NCI-H82 treated with DMSO at 0.1 percent for 48 hours (cell line): ENCODE measurements around the gene CNTNAP2.

Experiments used
- DNase-seq: peaks from one replicate; lab custom pipeline; 2025; ENCODE audit not compliant: unreplicated experiment; lab: John Stamatoyannopoulos, UW

The CNTNAP2 gene

DNA sequence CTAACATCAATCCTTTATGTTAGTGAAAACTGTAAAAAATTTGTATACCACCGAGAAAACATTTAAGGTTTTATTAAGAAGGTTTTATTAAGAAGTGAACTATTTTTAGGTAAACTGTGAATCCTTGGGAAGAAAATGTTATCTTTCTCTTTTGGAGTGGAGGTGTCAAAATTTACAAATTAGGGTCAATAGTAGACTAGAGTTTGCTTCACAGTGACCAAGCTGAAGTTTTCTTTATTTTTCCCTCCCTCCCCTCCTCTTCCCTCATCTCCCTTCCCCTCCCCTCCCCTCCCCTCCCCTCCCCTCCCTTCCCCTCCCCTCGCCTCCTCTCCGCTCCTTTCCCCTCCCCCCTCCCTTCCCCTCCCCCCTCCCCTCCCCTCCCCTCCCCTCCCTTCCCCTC is 168.8 kb downstream of the CNTNAP2 start:
- DNase-seq, result no peak

DNA sequence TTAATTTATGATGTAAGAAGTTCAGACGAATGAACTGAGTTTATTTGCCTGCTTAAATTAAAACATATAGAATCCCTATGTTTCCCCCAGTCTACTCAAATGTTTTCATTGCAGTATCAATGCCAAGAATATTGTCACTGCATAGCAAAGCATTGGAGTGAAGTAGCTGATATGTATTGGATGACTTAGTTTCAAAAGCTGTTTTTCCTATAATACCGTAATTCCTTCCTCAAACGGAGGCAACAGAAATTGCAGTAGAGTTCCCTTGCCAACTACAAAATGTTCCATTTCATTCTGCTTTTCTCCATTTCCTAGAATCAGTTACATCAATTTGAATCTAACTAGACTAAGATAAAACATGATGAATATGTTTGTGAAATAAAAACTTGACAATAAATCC is 174.1 kb downstream of the CNTNAP2 start:
- DNase-seq, result no peak

DNA sequence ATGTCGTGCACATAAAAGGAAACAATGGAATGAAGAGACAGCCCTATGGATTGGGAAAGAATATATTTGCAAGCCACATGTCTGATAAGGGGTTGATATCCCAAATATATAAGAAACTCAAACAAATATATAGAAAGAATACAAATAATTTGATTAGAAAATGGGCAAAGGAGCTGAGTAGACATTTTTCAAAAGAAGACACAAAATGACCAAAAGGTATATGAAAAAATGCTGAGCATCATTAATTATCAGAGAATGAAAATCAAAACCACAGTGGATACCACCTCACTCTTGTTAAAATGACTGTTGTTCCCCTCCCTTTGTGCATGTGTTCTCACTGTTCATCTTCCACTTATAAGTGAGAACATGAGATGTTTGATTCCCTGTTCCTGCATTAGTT is 175.3 kb downstream of the CNTNAP2 start:
- DNase-seq, result no peak

DNA sequence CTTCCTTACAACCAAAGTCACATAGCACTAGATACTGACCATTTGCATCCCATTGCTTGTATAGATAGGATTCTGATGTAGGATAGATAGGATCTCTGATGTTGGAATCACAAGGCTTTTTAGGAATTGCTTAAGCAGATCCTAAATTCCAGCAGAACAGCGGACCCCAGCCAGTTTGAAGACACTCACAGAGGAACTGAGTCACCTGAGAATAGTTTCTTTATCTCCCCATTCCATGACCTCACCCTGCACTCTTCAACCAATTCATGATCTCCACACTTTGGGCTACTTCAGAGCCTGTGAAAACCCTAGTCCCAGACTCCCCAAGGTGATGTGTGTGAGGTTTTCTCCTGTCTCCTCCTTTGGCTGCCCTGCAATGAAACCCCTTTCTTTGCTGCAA is 179.4 kb downstream of the CNTNAP2 start:
- no peak for DNase-seq

DNA sequence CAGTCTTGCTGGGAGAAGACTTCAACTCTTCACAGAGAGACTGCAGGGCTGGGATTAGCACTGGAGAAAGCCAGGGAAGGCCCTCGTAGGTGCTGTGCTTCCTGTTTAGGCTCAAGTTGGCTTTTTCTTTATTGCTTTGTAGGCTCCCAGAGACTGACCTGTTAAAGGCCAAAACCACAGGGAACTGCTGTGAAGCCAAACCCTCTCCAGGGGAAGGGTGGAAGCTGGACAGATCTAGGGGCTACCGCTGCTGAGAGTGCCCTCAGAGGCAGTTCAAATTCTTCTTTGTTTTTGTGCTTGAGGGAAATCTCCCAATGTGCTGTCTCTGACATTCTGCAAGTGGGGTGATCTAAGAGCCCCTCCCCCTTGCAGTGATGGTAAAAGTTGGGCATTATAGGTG is 198.4 kb downstream of the CNTNAP2 start:
- DNase-seq, result no peak

DNA sequence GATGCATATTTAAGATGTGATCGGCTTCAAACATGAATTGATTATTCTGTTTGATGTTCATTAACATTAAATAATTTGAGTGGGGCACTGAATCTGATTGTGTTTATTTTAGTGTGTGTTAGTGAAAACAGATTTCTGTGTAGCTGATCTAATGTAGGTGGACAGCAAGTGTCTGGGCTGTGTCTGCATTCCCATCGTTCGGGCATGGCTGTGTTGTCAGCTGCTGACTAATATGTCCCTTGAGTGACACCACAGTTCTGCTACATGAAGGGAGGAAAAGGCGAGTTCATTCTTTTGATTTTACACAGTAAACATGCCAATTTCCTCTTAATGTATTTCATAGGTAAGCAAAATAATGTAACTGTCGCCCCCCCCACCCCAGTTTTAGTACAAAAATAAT is 203.0 kb downstream of the CNTNAP2 start:
- DNase-seq, result no peak

DNA sequence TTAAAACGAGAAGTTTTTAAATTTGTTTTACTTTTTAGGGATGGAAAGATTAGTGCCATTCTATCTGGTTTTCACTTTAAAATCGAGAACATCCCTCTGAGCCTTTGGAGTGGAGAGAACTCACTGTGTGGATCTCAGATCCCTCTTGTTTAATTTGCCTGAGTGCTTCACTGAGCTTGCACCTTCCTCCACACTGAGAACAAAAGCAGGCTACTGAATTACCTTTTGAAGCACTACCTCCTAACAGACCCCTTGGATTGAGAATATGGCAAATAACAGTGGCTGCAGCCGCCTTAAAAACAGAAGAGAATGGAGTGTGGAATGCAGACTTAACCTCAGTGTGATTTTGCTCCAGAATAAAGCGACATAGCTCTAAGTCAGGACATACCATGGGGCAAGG is 204.7 kb downstream of the CNTNAP2 start:
- no peak for DNase-seq

DNA sequence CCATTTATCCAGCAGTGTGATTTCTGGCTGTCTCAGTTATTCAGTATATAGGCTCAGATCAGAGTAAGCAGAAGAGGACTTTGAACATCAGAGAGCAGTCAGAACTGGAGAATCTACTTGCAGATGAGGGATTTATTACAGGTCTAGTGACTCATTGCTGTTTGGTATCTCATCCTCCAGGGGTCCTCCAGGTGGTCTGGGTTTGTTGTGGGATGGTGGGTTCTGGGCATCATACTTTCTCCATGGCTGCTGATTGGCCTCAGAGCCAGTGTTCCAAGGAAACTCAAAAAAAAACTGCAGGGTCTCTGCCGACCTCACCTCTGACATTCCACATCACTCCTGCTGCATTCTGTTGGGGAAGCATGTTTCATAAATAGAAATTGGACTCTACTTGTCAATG is 214.8 kb downstream of the CNTNAP2 start:
- no peak for DNase-seq

DNA sequence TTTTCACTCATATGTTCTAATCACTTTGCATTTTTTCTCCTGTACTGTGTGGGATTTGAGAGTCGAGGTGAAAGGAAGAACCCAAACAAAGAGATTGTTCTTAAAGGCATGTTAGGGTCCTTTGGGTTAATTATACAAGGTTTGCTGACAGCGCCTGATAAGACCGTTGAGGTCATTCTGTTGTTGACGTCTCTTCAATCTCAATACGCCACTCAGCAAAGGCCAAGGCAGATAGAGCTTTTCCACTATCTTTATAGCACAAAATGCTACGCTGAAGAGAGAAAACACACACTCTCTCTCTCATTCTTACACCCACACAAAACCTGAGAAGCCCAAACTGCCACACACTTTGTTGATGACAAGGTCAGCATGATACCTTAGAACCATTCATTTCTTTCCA is 228.7 kb downstream of the CNTNAP2 start:
- no peak for DNase-seq

DNA sequence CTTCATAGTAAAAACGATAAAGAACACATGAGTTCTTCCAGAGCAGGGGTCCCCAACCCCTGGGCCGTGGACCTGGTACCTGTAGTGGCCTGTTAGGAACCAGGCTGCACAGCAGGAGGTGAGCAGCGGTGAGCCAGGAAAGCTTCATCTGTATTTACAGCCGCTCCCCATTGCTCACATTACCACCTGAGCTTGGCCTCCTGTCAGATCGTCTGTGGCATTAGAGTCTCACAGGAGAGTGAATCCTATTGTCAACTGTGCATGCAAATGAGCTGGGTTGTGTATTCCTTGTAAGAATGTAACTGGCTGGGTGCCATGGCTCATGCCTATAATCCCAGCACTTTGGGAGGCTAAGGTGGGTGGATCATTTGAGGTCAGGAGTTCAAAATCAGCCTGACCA is 229.5 kb downstream of the CNTNAP2 start:
- DNase-seq, result no peak

DNA sequence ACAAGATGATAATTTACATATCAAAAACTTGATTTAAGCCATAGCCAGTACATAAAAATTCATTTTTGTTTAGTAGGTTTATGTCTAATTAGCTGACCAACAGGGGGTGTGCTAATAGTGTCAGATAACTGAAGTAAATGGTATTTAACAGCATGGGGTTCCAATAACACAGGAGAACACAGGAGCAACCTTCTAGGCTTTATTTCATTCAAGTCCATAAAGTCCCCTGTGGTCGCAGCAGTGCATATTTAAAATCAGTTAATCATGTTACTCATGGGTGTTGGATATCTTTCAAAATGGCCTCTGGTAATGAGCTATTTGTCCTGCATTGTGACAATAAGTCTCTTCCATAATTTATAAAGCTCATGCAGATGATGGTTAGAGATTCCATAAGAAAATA is 238.6 kb downstream of the CNTNAP2 start:
- no peak for DNase-seq

DNA sequence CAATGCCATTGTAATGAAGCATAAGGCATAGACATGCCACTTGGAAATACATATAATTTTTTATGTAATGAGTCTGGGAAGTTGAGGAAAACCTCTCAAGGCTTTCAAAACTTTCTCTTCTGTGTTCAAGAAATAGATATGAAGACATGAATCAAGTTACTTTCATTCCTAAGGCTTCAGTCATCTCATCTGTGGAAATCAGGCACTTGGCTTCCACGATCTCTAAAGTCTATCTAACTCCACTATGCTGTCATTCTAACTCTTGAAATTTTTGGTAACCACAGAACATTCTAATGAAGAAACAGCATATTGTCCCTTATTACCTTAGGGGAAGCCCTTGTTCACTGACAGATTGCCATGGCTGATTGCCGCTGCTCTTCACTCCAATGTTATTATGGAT is 242.6 kb downstream of the CNTNAP2 start:
- no peak for DNase-seq

DNA sequence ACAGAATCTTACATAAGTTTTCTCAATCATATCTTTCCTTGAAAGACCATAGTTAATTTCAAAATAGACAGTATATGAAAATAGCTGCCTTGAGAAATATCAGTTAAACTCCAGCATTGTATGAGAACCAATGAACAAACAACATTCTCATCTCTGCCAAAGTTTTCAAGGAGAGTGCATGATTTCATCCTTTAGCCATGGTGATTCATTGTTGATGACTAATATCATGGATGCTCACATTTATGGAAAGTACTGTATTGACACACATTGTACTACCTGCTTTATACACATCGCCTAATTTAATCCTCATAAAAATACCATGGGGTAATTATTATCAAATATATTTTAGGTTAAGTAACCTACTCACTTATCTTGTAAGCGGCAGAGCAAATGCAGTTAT is 250.3 kb downstream of the CNTNAP2 start:
- DNase-seq, result no peak

DNA sequence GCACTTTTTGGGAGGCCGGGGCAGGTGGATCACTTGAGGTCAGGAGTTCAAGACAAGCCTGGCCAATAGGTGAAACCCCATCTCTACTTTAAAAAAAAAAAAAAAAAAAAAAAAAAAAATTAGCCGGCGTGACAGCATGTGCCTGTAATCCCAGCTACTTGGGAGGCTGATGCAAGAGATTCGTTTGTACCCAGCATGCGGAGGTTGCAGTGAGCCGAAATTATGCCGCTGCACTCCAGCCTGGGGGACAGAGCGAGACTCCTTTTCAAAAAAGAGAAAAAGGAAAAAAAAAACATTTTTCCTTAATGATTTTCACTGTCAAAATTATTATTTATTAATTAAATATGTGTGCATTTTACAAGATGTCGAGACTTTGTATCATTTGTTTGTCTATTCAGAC is 253.6 kb downstream of the CNTNAP2 start:
- no peak for DNase-seq

DNA sequence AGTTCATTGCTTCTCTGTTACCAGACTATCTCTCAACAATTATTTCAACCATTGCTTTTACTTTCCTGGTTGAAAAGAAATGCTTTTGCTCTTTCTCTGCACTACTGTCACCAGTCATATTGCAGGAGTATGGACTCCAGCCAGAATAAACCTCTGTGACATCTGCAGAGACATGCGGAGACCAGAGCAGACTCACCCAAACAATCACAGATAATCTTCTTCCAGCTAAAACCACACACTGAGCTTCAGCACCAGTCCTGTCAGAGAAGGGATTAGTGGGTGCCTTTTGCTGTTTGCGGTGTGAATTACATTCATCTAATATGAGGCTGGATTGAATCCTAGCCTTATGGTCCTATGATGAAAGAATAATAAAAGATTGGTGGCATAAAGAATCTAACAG is 258.6 kb downstream of the CNTNAP2 start:
- DNase-seq, result peak; percentile 97

DNA sequence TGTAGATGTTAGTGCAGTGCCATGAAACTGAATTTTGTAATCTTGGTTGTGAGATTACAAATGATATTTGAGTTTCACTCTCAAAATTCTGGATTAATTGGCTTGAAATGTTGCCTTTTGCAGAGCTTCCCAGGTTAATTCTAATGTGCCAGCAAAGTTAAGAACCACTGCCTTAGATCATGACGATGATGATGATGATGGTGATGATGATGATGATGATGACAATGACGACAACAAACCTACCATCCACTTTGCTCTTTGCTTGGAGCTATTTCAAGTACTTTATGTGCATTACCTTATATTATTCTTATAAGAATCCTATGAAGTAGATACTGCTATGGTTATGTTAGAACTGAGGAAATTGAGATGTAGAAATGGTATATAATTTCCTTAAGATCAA is 261.6 kb downstream of the CNTNAP2 start:
- no peak for DNase-seq

DNA sequence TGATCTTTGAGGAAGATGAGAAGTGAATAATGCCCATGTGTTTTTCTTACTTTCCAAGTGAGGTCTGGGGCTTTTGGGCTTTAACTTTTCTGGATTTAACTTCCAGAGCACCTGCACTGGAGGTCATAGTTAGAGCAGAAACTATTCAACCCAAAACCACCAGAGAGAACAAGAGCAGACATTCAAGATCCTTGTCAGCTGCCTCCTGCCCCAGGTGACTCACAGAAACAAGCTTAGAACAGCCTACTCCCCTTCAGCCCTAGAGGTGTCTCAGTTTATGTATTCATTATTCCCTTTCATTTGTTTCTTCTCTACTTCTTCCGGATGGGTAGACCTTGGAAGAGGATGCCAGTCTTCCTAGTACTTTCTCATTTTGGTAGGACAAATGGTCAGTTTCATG is 270.5 kb downstream of the CNTNAP2 start:
- no peak for DNase-seq

DNA sequence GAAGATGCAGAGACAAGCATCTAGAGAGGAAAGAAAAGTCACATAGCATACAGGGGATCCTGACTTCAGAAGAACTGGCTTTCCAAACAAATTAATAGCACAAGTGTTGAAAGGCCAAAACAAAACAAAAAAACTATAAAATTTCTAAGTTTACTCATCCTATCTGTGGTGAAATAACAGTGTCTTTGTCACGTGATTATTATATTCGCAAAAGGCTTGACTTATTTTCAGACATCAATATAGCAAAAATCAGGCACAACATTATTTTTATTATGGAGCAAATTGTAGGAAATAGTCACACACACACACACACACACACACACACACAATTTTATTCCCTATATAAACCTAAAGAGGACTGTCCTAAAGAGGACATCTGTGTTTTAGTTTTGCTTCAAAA is 272.3 kb downstream of the CNTNAP2 start:
- DNase-seq, result no peak

DNA sequence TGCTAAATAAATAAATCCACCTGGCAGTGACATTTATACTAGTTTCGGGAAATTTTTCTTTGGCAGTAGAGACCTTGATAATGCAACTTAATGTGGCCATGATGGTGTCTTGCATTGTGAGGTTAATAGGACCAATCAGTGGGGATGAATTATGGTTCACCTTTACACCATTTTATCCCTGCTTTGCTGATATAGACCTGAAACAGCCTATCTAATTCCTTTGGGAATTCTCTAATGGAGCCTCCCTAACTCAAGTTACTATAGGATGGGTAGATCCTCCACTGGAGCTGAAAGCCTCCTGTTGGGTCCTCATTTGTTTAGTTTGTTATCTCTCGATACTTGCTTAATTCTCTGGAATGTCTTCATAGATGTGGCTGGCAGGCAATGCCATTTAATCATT is 276.7 kb downstream of the CNTNAP2 start:
- no peak for DNase-seq

DNA sequence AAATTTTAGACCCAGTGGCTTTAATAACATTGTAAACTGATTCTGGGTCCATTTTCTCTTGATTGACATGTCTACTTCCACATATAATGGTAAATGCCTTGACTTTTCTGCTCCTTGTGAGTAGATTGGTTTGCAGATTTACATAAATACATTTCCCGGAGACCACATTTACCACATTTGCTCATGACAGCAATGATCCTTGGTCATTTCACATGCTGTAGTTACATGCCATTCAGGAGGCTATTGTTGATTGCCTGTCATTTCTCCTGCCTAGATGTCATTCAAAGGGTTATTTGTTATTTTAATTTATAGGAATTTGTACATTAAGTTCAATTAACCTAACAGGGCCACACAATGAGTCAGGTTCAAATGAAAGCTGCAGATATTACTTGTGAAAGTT is 280.5 kb downstream of the CNTNAP2 start:
- no peak for DNase-seq

DNA sequence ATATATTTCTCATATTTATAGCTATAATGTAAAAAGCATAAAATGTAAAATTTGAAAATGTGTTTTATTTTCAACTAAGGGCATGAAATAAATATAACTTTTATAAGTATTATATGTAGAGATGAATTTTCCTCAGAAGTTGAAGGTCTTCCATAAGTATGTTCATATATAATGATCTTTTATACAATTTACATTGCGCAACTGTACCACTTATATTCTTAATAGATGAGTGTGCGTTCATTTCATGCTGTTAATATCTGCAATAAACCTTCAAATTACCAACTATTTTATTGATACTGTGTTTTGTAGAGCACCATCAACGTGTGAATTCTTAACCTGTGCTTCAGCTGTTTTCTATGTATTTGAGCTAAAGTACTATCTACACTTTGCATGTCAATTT is 285.3 kb downstream of the CNTNAP2 start:
- DNase-seq, result no peak

DNA sequence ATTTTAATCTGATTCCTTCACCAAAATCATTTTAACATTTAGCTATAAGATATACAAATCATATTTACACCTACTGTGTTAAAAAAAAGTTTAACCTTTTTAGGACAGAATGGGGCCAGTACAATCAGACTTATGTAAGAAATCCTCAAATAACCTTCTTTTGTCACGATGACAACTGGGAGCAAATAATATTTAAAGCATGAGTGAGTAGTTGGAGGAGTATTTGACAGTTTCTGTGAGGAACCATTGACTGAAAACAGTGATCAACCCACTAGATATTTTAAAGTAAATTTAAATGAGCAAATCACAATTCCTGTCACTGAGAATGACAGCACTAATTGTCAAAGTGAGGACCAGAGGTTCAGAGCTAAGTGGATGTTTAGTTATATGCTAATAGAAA is 289.1 kb downstream of the CNTNAP2 start:
- DNase-seq, result no peak

DNA sequence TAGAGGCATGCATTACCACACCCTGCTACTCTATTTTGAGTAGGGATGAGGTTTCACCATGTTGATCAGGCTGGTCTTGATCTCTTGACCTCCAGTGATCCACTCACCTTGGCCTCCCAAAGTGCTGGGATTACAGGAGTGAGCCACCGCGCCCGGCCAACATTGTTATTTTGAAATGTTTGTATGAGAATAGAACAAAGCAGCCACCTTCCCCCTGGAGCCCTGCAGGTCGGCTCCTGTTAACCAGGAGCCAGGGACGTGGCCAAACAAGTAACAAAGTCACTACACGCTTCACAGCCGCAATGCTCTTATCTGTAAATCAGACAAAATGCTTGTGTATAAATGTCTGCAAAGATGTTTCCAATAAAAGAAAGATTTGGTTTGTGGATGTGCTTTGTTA is 295.4 kb downstream of the CNTNAP2 start:
- no peak for DNase-seq

DNA sequence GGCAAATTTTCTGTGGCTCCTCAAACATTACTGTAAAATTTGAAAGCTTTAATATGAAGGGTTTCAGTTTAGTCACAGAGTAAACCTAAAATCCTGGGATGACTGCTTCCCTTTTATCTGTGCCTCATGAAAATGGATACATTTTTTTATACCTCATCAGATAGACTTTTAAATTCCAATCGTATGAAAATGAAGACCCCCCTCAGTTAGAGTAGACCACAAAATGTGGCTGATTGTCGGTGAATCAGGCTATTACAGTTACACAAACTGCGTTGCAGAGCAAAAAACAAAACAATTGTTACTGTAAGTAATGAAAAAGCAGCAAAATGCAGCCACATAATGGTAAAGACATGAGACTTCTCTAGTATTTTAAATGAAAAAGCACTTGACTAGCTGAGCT is 296.2 kb downstream of the CNTNAP2 start:
- no peak for DNase-seq
